ENCODE results near the gene SCIN. TPM values are rescaled to one million over a fixed set of nuclear protein-coding genes. Genes with fewer than 3 reads are reported as not detected.

Gene SCIN
- total RNA-seq, 1 experiment from 2014 or later: 0.22 TPM

- H3K79me2 ChIP-seq (ENCODE audit: insufficient read depth, low read length): peaks cover 68% of the 10 kb centered on the region
- H3K36me3 ChIP-seq (ENCODE audit: control insufficient read depth in 1 of 2, insufficient read depth in 2 of 2, low read length in 2 of 2): 0 out of 4 replicates have a peak, but pooled peaks cover 2 to 3% of the 10 kb centered on the region in 2 experiments
- no peaks in the 10 kb centered on the region for H3K9me3 ChIP-seq (ENCODE audit: control insufficient read depth in 1 of 2, insufficient read depth in 1 of 2, low read depth in 1 of 2, low read length in 2 of 2)
- H3K9me2 ChIP-seq (ENCODE audit: insufficient read depth): no peaks in the 10 kb centered on the region
- no peak overlapping the region for H3K4me3 ChIP-seq (replicated peaks in 1 of 2; ENCODE audit: low read depth in 1 of 2, low read length in 2 of 2)
- POLR2A ChIA-PET: no interaction called here
- DNase-seq (ENCODE audit: low read depth, low spot score) (no peak), ATAC-seq (no peak)
- intact Hi-C loops (cut with micrococcal nuclease): loop anchor here (5.0 kb wide), 2 partner anchors 113 to 488 kb away; no protein-coding TSS in a partner anchor
- no TSS peak for BruUV-seq (replicated peaks)
- H3K4me1 ChIP-seq (ENCODE audit: control insufficient read depth in 1 of 2, insufficient read depth in 2 of 2, low read length in 2 of 2): peaks cover 11 to 22% of the 10 kb centered on the region in 2 experiments
- no peak overlapping the region for H3K9ac ChIP-seq (ENCODE audit: low read length)
- TF ChIP-seq SRF (IDR thresholded peaks at IDR 0.05; ENCODE audit: low read depth): no peak
- TF ChIP-seq ELF1 (IDR thresholded peaks at IDR 0.05; ENCODE audit: borderline replicate concordance, low read depth): no peak
- TF ChIP-seq CTCF (IDR thresholded peaks at IDR 0.05 in 2 of 3, conservative IDR thresholded peaks at IDR 0.05 in 1 of 3; ENCODE audit: borderline replicate concordance in 1 of 3, insufficient read depth in 1 of 3, low read depth in 2 of 3, low read length in 2 of 3): no peak
- RAD21 ChIA-PET (ENCODE audit: low non-redundant PET in 1 of 2, low total read pairs in 2 of 2, uncharacterized antibody in 2 of 2, unreplicated experiment in 2 of 2): no interaction called here
- H2AFZ ChIP-seq (ENCODE audit: low read depth, low read length, poor library complexity, severe bottlenecking): no peak overlapping the region
- CTCF ChIA-PET: no interaction called here
- H3K27me3 ChIP-seq (ENCODE audit: insufficient read depth, low read length): no peaks in the 10 kb centered on the region
- H4K20me1 ChIP-seq (ENCODE audit: insufficient read depth): no peaks in the 10 kb centered on the region; the same call in 1 of the 2 replicates
- no peak overlapping the region for H3K4me2 ChIP-seq (ENCODE audit: low read length)
- no peak overlapping the region for H3K27ac ChIP-seq (ENCODE audit: low read depth, low read length)
Observed at GRCh38 chr7:12689451-12689850, 118.9 kb downstream of the SCIN start.

DNA sequence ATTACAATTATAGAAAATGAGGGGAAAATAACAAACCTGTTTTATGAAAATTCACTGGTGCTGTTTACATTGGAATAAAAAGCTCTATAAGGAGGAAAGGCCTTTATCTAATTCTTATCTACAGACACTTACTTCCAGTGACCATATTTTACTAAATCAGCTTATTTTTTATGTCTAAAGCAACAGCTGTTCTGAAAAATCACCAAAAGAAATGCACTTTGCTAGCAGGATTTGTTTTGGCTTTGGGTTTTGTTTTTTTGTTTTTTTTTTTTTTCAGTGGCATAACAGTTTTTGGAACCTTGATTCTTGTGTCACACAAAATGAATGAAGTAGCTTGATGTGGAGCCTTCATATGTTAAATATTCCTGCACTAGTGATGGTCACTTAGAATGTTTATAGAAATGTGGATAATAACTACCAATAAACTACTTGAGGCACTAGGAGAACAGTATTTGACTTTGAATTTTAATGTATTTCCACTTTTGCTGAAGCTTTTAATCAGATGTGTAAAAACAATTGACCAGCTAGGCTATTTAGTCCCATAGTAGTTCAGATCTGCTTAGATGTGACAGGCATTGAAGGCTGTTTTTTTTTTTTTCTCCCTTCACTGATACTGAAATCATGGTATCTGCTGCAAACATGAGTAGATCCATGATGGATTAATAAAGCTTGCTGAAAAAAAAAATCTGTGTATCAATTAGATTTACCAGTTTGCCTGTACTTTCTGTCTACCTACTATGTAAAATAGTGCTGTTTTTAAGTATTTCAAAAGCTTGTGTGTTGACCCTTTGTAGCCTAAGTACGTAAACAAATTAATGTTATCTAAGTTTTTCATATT lies 119.7 kb downstream of the SCIN start:
- ChIA-PET CTCF (interaction anchor here (1.1 kb wide), 1 partner anchor 150 kb away, joined by 3 read pairs; no protein-coding TSS in a partner anchor), POLR2A (no interaction called here), RAD21 (ENCODE audit: low non-redundant PET in 1 of 2, low total read pairs in 2 of 2, uncharacterized antibody in 2 of 2, unreplicated experiment in 2 of 2) (no interaction called here)
- peaks cover 74% of the 10 kb centered on the region for H3K79me2 ChIP-seq (ENCODE audit: insufficient read depth, low read length)
- H2AFZ ChIP-seq (ENCODE audit: low read depth, low read length, poor library complexity, severe bottlenecking): no peak overlapping the region
- intact Hi-C loops (cut with micrococcal nuclease): no loop called here
- H3K27me3 ChIP-seq (ENCODE audit: insufficient read depth, low read length): no peaks in the 10 kb centered on the region
- no TSS peak for BruUV-seq (replicated peaks)
- no peak overlapping the region for H3K9ac ChIP-seq (ENCODE audit: low read length)
- H4K20me1 ChIP-seq (ENCODE audit: insufficient read depth): no peaks in the 10 kb centered on the region; the same call in 1 of the 2 replicates
- H3K9me2 ChIP-seq (ENCODE audit: insufficient read depth): no peaks in the 10 kb centered on the region
- no peaks in the 10 kb centered on the region for H3K9me3 ChIP-seq (ENCODE audit: control insufficient read depth in 1 of 2, insufficient read depth in 1 of 2, low read depth in 1 of 2, low read length in 2 of 2)
- ATAC-seq (no peak), DNase-seq (ENCODE audit: low read depth, low spot score) (no peak)
- peaks cover 15 to 27% of the 10 kb centered on the region in 2 experiments for H3K4me1 ChIP-seq (ENCODE audit: control insufficient read depth in 1 of 2, insufficient read depth in 2 of 2, low read length in 2 of 2)
- H3K4me2 ChIP-seq (ENCODE audit: low read length): no peak overlapping the region
- no peak overlapping the region for H3K4me3 ChIP-seq (replicated peaks in 1 of 2; ENCODE audit: low read depth in 1 of 2, low read length in 2 of 2)
- H3K27ac ChIP-seq (ENCODE audit: low read depth, low read length): no peak overlapping the region
- H3K36me3 ChIP-seq (ENCODE audit: control insufficient read depth in 1 of 2, insufficient read depth in 2 of 2, low read length in 2 of 2): 0 out of 4 replicates have a peak, but pooled peaks cover 2 to 3% of the 10 kb centered on the region in 2 experiments
- TF ChIP-seq SIN3A (IDR thresholded peaks at IDR 0.05; ENCODE audit: low read depth) (no peak), ZNF274 (IDR thresholded peaks at IDR 0.05; ENCODE audit: low read depth, low read length) (no peak), EGR1 (IDR thresholded peaks at IDR 0.05; ENCODE audit: low read depth) (no peak), POLR2AphosphoS5 (IDR thresholded peaks at IDR 0.05; ENCODE audit: low read depth, low read length) (no peak), ATF3 (IDR thresholded peaks at IDR 0.05) (no peak), JUND (IDR thresholded peaks at IDR 0.05) (no peak), SRF (IDR thresholded peaks at IDR 0.05; ENCODE audit: low read depth) (no peak)
- TF ChIP-seq, protein P1, sequence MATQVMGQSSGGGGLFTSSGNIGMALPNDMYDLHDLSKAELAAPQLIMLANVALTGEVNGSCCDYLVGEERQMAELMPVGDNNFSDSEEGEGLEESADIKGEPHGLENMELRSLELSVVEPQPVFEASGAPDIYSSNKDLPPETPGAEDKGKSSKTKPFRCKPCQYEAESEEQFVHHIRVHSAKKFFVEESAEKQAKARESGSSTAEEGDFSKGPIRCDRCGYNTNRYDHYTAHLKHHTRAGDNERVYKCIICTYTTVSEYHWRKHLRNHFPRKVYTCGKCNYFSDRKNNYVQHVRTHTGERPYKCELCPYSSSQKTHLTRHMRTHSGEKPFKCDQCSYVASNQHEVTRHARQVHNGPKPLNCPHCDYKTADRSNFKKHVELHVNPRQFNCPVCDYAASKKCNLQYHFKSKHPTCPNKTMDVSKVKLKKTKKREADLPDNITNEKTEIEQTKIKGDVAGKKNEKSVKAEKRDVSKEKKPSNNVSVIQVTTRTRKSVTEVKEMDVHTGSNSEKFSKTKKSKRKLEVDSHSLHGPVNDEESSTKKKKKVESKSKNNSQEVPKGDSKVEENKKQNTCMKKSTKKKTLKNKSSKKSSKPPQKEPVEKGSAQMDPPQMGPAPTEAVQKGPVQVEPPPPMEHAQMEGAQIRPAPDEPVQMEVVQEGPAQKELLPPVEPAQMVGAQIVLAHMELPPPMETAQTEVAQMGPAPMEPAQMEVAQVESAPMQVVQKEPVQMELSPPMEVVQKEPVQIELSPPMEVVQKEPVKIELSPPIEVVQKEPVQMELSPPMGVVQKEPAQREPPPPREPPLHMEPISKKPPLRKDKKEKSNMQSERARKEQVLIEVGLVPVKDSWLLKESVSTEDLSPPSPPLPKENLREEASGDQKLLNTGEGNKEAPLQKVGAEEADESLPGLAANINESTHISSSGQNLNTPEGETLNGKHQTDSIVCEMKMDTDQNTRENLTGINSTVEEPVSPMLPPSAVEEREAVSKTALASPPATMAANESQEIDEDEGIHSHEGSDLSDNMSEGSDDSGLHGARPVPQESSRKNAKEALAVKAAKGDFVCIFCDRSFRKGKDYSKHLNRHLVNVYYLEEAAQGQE (IDR thresholded peaks at IDR 0.05; ENCODE audit: low read depth): no peak

Measured in HCT116 (cell line).